Astrocyte (in vitro differentiated cells and primary cell): Measurements from ENCODE around the gene KRTAP4-8. TPM values are rescaled to one million over a fixed set of nuclear protein-coding genes. Genes with fewer than 3 reads are reported as not detected.

Source experiments
- DNase-seq: peaks from one replicate; pipeline ENCODE4 v3.0.0-alpha.2; 2010; ENCODE audit warnings: low read depth
- FAIRE-seq: peaks from 2 replicates; lab custom pipeline; 2011; peaks lifted over from hg19 to GRCh38; lab: Jason Lieb, UNC
- H2AFZ ChIP-seq: 2 replicates; pipeline ENCODE4 v1.6.0; 2012; ENCODE audit warnings: low read depth, low read length, inconsistent platforms
- H3K27ac ChIP-seq: 2 replicates; pipeline ENCODE4 v1.5.1; 2011; ENCODE audit warnings: low read depth, low read length, inconsistent platforms
- H3K27me3 ChIP-seq: 2 replicates; pipeline ENCODE4 v1.6.0; 2011; ENCODE audit warnings: low read length, inconsistent platforms; ENCODE audit not compliant: insufficient read depth
- H3K36me3 ChIP-seq: 2 replicates; pipeline ENCODE4 v1.5.1; 2011; ENCODE audit warnings: low read length, inconsistent platforms; ENCODE audit not compliant: insufficient read depth
- H3K4me1 ChIP-seq: 2 replicates; pipeline ENCODE4 v1.5.1; 2011; ENCODE audit warnings: low read length, inconsistent platforms; ENCODE audit not compliant: insufficient read depth
- H3K4me2 ChIP-seq: 2 replicates; pipeline ENCODE4 v1.6.0; 2012; ENCODE audit warnings: low read length, inconsistent platforms
- H3K4me3 ChIP-seq: 2 replicates; pipeline ENCODE4 v1.5.1; 2011; ENCODE audit warnings: low read depth, mild to moderate bottlenecking, low read length, inconsistent platforms; ENCODE audit not compliant: insufficient read depth
- H3K79me2 ChIP-seq: 2 replicates; pipeline ENCODE4 v1.6.0; 2012; ENCODE audit warnings: mild to moderate bottlenecking, low read length, inconsistent platforms; ENCODE audit not compliant: insufficient read depth
- H3K9ac ChIP-seq: 2 replicates; pipeline ENCODE4 v1.6.0; 2012; ENCODE audit warnings: mild to moderate bottlenecking, low read length, inconsistent platforms
- H3K9me3 ChIP-seq: 2 replicates; pipeline ENCODE4 v1.5.1; 2012; ENCODE audit warnings: low read depth, mild to moderate bottlenecking, low read length, inconsistent platforms; ENCODE audit not compliant: insufficient read depth
- H4K20me1 ChIP-seq: 2 replicates; pipeline ENCODE4 v1.6.0; 2012; ENCODE audit warnings: low read length, inconsistent platforms; ENCODE audit not compliant: insufficient read depth
- H3K27ac Mint-ChIP-seq: one replicate; pipeline ENCODE4 v1.8.0; 2021; ENCODE audit warnings: mild to moderate bottlenecking, mixed read lengths; ENCODE audit not compliant: unreplicated experiment
- H3K27me3 Mint-ChIP-seq: one replicate; pipeline ENCODE4 v1.8.0; 2021; ENCODE audit warnings: low read depth, mixed read lengths; ENCODE audit not compliant: unreplicated experiment
- H3K36me3 Mint-ChIP-seq: one replicate; pipeline ENCODE4 v1.8.0; 2021; ENCODE audit warnings: low read depth, mixed read lengths; ENCODE audit not compliant: unreplicated experiment
- H3K4me1 Mint-ChIP-seq: one replicate; pipeline ENCODE4 v1.8.0; 2021; ENCODE audit warnings: low read depth, mixed read lengths; ENCODE audit not compliant: unreplicated experiment
- H3K4me3 Mint-ChIP-seq: one replicate; pipeline ENCODE4 v1.8.0; 2021; ENCODE audit warnings: mild to moderate bottlenecking, moderate library complexity, mixed read lengths; ENCODE audit not compliant: unreplicated experiment
- H3K9me3 Mint-ChIP-seq: one replicate; pipeline ENCODE4 v1.8.0; 2021; ENCODE audit warnings: mild to moderate bottlenecking, mixed read lengths; ENCODE audit not compliant: unreplicated experiment
- CTCF ChIP-seq: IDR thresholded peaks from 2 replicates; pipeline ENCODE4 v1.5.1; 2011; ENCODE audit warnings: low read depth, mild to moderate bottlenecking, inconsistent platforms, low read length, moderate library complexity; ENCODE audit not compliant: insufficient read depth
- EZH2 ChIP-seq: IDR thresholded peaks from 2 replicates; pipeline ENCODE4 v1.6.1; 2012; ENCODE audit warnings: mild to moderate bottlenecking, low read length, inconsistent platforms; ENCODE audit not compliant: insufficient read depth
- total RNA-seq: library from RNA; stranded (reverse); gene quantifications from 2 replicates; pipeline ENCODE4 v1.2.1, GENCODE V29; 2021

The KRTAP4-8 gene
- total RNA-seq, 1 donor from 2014 or later, result not detected

GRCh38 chr17:41073676-41074075 lies 24.3 kb downstream of the KRTAP4-8 start:
- no peaks in the 10 kb centered on the region for H3K27me3 ChIP-seq
- H3K4me1 ChIP-seq, result no peaks in the 10 kb centered on the region
- no peak for TF ChIP-seq CTCF
- no peak for TF ChIP-seq EZH2
- FAIRE-seq (no peak), DNase-seq (no peak)
- no peak overlapping the region for H3K4me3 ChIP-seq
- H3K27ac ChIP-seq, result no peak overlapping the region
- no peak overlapping the region for H3K4me2 ChIP-seq
- Mint-ChIP-seq H3K9me3 (peaks cover 2% of the 10 kb centered on the region), H3K4me3 (no peak overlapping the region), H3K27me3 (no peaks in the 10 kb centered on the region), H3K36me3 (peaks cover 3% of the 10 kb centered on the region), H3K27ac (no peak overlapping the region), H3K4me1 (no peaks in the 10 kb centered on the region)
- no peaks in the 10 kb centered on the region for H4K20me1 ChIP-seq
- H2AFZ ChIP-seq, result no peak overlapping the region
- no peaks in the 10 kb centered on the region for H3K79me2 ChIP-seq
- no peaks in the 10 kb centered on the region for H3K36me3 ChIP-seq
- no peak overlapping the region for H3K9ac ChIP-seq
- H3K9me3 ChIP-seq, result no peaks in the 10 kb centered on the region

GRCh38 chr17:41071606-41072360 lies 26.2 kb downstream of the KRTAP4-8 start:
- Mint-ChIP-seq H3K9me3 (peaks cover 4% of the 10 kb centered on the region), H3K27me3 (no peaks in the 10 kb centered on the region), H3K4me3 (no peak overlapping the region), H3K36me3 (peaks cover 3% of the 10 kb centered on the region), H3K27ac (no peak overlapping the region), H3K4me1 (peaks cover 6% of the 10 kb centered on the region)
- Histone ChIP-seq H3K9ac (no peak overlapping the region), H3K9me3 (no peaks in the 10 kb centered on the region), H2AFZ (no peak overlapping the region), H3K79me2 (no peaks in the 10 kb centered on the region), H3K4me1 (peaks cover 5% of the 10 kb centered on the region), H3K4me3 (no peak overlapping the region), H4K20me1 (no peaks in the 10 kb centered on the region), H3K27me3 (no peaks in the 10 kb centered on the region), H3K27ac (no peak overlapping the region), H3K36me3 (no peaks in the 10 kb centered on the region), H3K4me2 (no peak overlapping the region)
- DNase-seq (no peak), FAIRE-seq (no peak)
- TF ChIP-seq CTCF, result no peak
- no peak for TF ChIP-seq EZH2

- H3K4me1 ChIP-seq, result peaks cover 16% of the 10 kb centered on the region
- no peak overlapping the region for H2AFZ ChIP-seq
- H3K79me2 ChIP-seq, result no peaks in the 10 kb centered on the region
- no peaks in the 10 kb centered on the region for H3K36me3 ChIP-seq
- no peak for DNase-seq
- H3K4me3 ChIP-seq, result no peak overlapping the region
- peaks cover 3% of the 10 kb centered on the region for H3K36me3 Mint-ChIP-seq
- no peak overlapping the region for H3K9ac ChIP-seq
- H3K27ac Mint-ChIP-seq, result no peak overlapping the region
- H3K4me3 Mint-ChIP-seq, result no peak overlapping the region
- no peak for FAIRE-seq
- H3K27me3 Mint-ChIP-seq, result no peaks in the 10 kb centered on the region
- H4K20me1 ChIP-seq, result no peaks in the 10 kb centered on the region
- peaks cover 2% of the 10 kb centered on the region for H3K9me3 Mint-ChIP-seq
- H3K27me3 ChIP-seq, result no peaks in the 10 kb centered on the region
- no peaks in the 10 kb centered on the region for H3K9me3 ChIP-seq
- no peak overlapping the region for H3K27ac ChIP-seq
- TF ChIP-seq EZH2, result no peak
- TF ChIP-seq CTCF, result no peak
- H3K4me1 Mint-ChIP-seq, result peaks cover 21% of the 10 kb centered on the region
- H3K4me2 ChIP-seq, result no peak overlapping the region
Measured at GRCh38 chr17:41069031-41069430, 28.9 kb downstream of the KRTAP4-8 start.
